CD4-positive, alpha-beta T cell treated with Interleukin-4 for 1 hour (primary cell): ENCODE data around the gene PPP2R2D.
A peak's percentile ranks its signal among the peaks of the same experiment; 100 is the strongest.
"Not testable (repeated sequence)": the region's sequence is repeated elsewhere in the genome, so short reads cannot be mapped to it uniquely, and the experiment has no call there.

Experiments
- DNase-seq, 2 donors: peaks; one replicate each; pipeline ENCODE4 v3.0.0-alpha.2; 2020 to 2022

Gene PPP2R2D

DNA sequence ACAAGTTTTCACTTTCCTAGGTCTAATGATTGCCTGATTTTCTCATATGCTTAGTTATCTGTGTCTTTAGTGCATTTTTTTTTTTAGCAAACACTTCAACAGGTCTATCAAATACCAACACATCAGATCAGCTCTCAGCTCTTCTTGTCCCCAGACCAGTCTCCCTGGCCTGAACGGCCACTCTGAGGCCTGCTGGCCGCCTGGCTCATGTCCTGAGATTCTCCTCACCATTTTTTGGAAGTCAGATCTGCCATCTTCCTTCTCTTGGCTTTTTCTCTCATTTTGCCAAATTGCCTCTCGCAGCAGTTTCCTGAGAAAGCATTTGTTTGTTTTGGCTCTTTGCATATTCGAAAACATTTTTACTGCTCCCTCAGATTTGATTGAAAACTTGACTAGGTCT is 29.3 kb downstream of the PPP2R2D start:
- DNase-seq = no peak

- no peak for DNase-seq
These were observed 29.9 kb downstream of the PPP2R2D start for GRCh38 chr10:131930586-131931330.

GRCh38 chr10:131931981-131932380 is 31.2 kb downstream of the PPP2R2D start:
- DNase-seq = no peak

DNA sequence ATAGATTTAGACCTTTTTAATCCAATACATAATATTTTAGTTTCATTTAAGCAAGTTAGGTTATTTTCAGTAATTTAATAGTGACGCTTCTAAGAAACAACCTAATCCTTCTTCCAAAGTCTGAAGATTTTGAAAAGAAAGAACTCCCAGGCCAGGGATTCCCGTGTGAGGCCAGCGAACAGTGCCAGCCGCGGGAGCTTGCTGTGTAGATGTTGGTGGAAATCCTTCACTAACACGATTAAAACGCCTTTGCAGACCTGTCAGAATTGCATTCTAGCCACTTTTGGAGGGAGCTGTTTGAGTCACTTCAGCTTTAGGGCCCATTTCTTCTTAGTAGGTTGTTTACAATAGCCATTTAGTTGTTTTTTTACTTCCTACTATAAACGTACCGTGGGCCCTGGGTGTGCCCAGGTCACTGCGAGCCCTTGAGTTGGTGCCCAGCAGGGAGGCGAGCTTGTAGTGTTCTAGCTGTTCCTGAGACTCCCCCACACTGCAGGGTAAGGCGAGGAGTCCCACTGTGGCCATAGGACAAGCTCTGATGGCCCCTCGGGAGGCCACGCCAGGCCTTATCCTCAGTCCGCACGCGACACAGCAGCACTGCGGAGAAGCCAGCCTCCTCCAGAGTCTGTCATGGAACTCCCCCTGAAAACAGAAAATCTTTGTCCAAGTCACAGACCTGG is 32.3 kb downstream of the PPP2R2D start:
- DNase-seq = no peak

DNA sequence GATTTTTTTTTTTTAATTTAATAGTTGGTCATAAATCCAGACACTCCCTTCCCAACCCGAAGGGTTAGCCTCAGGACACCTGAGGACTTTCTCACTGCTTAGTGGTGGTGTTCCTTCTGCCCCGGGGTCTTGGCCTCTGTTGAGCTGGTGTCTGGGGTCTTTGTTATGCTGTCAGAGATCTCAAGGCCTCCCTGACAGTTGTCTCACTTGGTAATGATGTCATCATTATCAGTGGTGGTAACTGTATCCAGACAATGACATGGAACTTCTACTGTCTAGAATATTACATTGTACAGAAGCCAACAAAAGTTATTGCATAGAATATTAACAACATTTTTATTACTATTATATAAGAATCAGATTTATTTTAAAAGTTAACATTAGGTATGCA is 32.9 kb downstream of the PPP2R2D start:
- no peak for DNase-seq

DNA sequence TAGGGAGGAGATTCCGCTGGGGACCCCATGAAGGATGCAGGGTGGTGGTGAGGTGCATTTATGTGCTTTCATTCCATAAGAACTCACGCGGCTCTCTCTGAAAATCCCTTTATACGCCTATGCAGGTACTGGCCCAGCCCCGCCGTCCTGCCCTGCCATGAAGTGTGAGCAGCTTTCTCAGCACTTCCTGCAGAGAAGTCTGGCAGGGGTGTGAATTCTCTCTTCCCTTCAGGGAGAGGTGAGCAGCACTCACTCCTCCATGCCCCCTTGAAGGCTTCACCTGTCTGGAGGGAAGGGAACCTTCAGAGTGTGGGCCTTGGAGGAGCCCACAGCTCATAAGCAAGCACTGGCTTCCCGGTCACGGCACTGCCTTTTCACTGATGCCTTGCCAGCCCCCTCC is 34.0 kb downstream of the PPP2R2D start:
- no peak for DNase-seq

GRCh38 chr10:131935260-131935659 is 34.5 kb downstream of the PPP2R2D start:
- no peak for DNase-seq

DNA sequence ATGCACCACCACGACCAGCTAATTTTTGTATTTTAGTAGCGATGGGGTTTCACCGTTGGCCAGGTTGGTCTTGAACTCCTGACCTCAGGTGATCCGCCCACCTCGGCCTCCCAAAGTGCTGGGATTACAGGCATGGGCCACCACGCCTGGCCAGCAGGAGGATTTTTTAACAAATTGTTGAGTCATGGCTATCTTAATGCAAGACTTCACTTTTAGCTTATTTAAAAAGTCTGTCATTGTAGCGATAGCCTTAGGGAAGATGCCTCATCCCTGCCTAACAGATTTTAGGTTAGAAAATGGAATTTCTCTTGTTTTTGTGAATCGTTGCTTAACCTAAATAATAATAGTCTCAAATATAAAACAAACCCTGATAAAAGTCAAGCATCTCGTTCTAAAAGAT is 35.5 kb downstream of the PPP2R2D start:
- no peak for DNase-seq

DNA sequence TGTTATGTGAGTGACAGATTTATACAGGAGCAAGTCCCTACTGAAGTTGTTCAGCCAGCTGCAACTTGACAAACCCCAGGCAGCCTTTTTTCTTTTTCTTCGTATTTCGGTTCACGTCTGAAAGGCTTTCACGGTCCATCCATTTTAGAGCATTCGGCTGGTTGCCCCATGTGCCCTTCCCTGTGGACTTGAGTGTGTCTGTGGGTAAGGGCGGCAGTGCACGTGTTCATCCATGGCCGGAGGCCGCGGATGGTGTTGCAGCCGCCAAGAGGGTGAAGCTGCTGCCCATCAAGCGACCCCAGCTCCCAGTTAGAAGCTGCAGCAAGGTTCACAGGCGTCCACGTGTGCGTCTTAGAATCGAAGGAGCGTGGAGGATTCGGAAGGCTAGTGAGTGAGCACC is 35.9 kb downstream of the PPP2R2D start:
- no peak for DNase-seq

GRCh38 chr10:131937836-131938235 is 37.0 kb downstream of the PPP2R2D start:
- no peak for DNase-seq

- DNase-seq = no peak
These were observed 37.9 kb downstream of the PPP2R2D start for GRCh38 chr10:131938681-131939080.

DNA sequence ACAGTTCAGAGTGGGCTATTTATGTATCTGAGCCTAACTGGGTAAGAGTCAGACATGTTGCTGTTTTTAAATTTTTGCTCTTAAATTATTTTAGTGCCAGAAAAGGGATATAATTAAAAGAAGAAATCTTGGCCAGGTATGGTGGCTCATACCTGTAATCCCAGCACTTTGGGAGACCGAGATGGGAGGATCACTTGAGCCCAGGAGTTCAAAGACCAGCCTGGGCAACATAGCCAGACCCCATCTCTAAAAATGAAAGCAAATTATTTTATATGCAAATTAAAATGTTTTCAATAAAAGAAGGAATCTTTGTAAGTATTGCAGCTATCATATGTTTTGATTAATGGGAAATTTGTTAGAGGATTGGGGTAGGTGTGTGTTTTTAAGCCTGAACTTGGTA is 41.6 kb downstream of the PPP2R2D start:
- no peak for DNase-seq

GRCh38 chr10:131943021-131943814 is 42.4 kb downstream of the PPP2R2D start:
- DNase-seq = peak in 1 of 2 donors; percentile 19

DNA sequence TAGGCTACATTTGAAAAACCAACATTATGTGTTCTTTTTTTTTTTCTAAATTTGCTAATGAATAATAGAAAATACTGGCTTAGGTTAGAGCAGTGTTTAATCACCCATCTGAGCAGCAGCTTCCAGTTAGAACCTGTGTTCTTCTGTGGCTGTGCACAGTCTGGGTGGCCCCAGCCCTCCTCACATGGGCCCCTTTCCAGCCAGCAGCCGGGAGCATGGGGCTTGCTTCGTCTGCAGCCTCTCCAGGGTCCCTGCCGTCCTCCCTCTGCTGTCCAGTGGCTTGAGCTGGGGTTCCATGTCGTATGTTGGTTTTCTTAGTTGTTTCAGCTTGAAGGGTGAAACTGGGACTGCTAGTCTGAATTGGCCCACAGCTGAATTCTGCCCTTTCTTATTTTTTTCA is 43.6 kb downstream of the PPP2R2D start:
- DNase-seq = no peak

- DNase-seq = peak in 1 of 2 donors; percentile 10
These were observed 44.3 kb downstream of the PPP2R2D start for GRCh38 chr10:131944976-131945695.

- DNase-seq = peak in 1 of 2 donors; percentile 0
These were observed 45.5 kb downstream of the PPP2R2D start for GRCh38 chr10:131946321-131946751.

- peak in 1 of 2 donors; percentile 2 for DNase-seq
These were observed 46.1 kb downstream of the PPP2R2D start for GRCh38 chr10:131946880-131947279.

DNA sequence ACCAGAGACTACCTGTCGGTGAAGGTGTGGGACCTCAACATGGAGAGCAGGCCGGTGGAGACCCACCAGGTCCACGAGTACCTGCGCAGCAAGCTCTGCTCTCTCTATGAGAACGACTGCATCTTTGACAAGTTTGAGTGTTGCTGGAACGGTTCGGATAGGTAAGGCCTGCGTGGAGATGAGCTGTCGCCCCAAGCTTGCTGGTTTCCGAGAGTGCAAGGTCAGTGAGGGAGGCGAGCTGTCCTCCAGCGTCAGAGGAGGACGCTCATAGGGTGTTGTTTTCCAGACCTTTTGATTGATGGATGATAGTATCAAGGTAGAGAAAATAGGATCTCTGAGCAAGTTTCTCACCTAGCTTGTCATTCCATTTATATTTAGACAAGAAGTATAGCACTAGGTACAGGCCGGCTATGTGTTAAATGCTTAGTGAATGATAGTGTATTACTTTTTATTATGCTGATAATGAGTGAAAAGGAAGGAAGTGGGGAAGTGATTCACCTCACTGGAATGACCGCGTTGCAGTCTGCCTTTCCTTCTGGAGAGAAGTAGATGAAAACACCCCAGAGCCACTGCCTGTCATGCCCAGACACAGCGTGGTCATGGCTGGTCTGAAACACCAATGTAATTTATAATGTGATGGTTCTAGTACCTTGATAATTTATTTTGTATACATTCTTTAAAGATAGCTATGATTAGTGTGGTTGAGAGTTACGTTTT is 47.0 kb downstream of the PPP2R2D start:
- DNase-seq = no peak

- no peak for DNase-seq
These were observed 47.7 kb downstream of the PPP2R2D start for GRCh38 chr10:131948501-131948900.

DNA sequence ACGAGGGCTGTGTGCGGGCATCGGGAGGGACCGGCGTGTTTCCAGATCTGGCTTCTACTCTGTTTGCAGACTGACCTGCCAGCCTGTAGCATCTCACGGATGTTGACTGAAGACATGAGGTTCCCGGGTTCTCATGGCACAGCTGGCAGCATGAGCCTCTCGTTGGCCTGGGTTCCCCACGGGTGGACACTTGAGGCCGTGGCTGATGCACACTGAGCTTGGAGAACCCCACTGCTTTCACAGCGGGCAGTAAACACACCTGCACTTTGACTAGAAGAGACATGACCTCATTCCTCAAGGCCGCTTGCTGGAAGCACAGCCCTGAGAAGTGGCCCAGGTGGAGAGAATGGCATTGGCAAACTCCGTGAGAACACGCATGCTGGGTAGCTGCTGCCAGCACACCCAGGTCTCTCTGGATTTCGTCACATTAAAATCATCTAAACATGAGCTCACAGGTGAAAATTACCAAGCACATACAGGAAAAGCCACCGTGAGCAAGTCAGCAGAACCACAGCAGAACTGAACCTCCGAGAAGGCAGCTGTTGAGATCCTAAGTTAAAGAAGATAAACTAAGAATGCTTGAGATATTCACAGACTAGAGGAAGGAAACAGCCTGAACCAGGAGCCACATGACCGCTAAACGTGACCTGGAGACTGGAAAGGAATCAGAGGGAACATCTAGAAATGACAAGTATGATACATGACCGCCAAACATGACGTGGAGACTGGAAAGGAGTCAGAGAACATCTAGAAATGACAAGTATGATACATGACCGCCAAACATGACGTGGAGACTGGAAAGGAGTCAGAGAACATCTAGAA is 48.4 kb downstream of the PPP2R2D start:
- DNase-seq = no peak

- not testable (repeated sequence) for DNase-seq
These were observed 49.1 kb downstream of the PPP2R2D start for GRCh38 chr10:131949908-131950307.
